ENCODE measurements around the gene NTRK1. TPM values are rescaled to one million over a fixed set of nuclear protein-coding genes. Genes with fewer than 3 reads are reported as not detected.

NTRK1 gene
- total RNA-seq, 4 donors from 2014 or later = 0.23 TPM; not detected in 3

- 72 to 92% methylated on average over 1 of the region's 1 CpG for WGBS, 2 donors
- intact Hi-C loops (cut with DNase I; ENCODE audit: low total_unique reads) = no loop called here
- TF ChIP-seq CTCF (IDR thresholded peaks at IDR 0.05) (no peak), POLR2A (IDR thresholded peaks at IDR 0.05) (no peak)
- no peak overlapping the region for H3K4me3 ChIP-seq (ENCODE audit: low read depth, poor library complexity, severe bottlenecking)
- DNase-seq (ENCODE audit: low spot score in 2 of 2) = no peak
Measured at GRCh38 chr1:156822680-156823079, 38.0 kb upstream of the NTRK1 start.

GRCh38 chr1:156823210-156823790 lies 37.4 kb upstream of the NTRK1 start:
- no peak overlapping the region for H3K4me3 ChIP-seq (ENCODE audit: low read depth, poor library complexity, severe bottlenecking)
- 93 to 99% methylated on average over 5 of the region's 5 CpGs for WGBS, 2 donors
- intact Hi-C loops (cut with DNase I; ENCODE audit: low total_unique reads) = no loop called here
- no peak for DNase-seq (ENCODE audit: low spot score in 2 of 2)
- no peak for TF ChIP-seq CTCF (IDR thresholded peaks at IDR 0.05)
- TF ChIP-seq POLR2A (IDR thresholded peaks at IDR 0.05) = no peak

GRCh38 chr1:156826630-156827029 lies 34.0 kb upstream of the NTRK1 start:
- 73 to 87% methylated on average over 1 of the region's 1 CpG for whole genome bisulfite sequencing, 2 donors
- H3K4me3 ChIP-seq (ENCODE audit: low read depth, poor library complexity, severe bottlenecking) = no peak overlapping the region
- intact Hi-C loops (cut with DNase I; ENCODE audit: low total_unique reads) = no loop called here
- no peak for DNase-seq (ENCODE audit: low spot score in 2 of 2)
- TF ChIP-seq POLR2A (IDR thresholded peaks at IDR 0.05) (no peak), CTCF (IDR thresholded peaks at IDR 0.05) (no peak)

- intact Hi-C loops (cut with DNase I; ENCODE audit: low total_unique reads) = no loop called here
- WGBS, 2 donors = 72 to 74% methylated on average over 18 of the region's 18 CpGs
- H3K4me3 ChIP-seq (ENCODE audit: low read depth, poor library complexity, severe bottlenecking) = no peak overlapping the region
- no peak for TF ChIP-seq POLR2A (IDR thresholded peaks at IDR 0.05)
- no peak for TF ChIP-seq CTCF (IDR thresholded peaks at IDR 0.05)
- no peak for DNase-seq (ENCODE audit: low spot score in 2 of 2)
Measured at GRCh38 chr1:156828400-156829124, 32.1 kb upstream of the NTRK1 start.

- WGBS, 2 donors = 67 to 71% methylated on average over 5 of the region's 5 CpGs
- intact Hi-C loops (cut with DNase I; ENCODE audit: low total_unique reads) = no loop called here
- no peak for DNase-seq (ENCODE audit: low spot score in 2 of 2)
- TF ChIP-seq POLR2A (IDR thresholded peaks at IDR 0.05) = no peak
- H3K4me3 ChIP-seq (ENCODE audit: low read depth, poor library complexity, severe bottlenecking) = no peak overlapping the region
Measured at GRCh38 chr1:156832434-156832833, 28.2 kb upstream of the NTRK1 start.

- intact Hi-C loops (cut with DNase I; ENCODE audit: low total_unique reads) = no loop called here
- WGBS, 2 donors = 61 to 67% methylated on average over 2 of the region's 2 CpGs
Measured at GRCh38 chr1:156833603-156834002, 27.1 kb upstream of the NTRK1 start.

More at GRCh38 chr1:156833603-156834002, 27.1 kb upstream of the NTRK1 start:
- H3K4me3 ChIP-seq (ENCODE audit: low read depth, poor library complexity, severe bottlenecking) = no peak overlapping the region
- TF ChIP-seq CTCF (IDR thresholded peaks at IDR 0.05) (no peak), POLR2A (IDR thresholded peaks at IDR 0.05) (no peak)
- no peak for DNase-seq (ENCODE audit: low spot score in 2 of 2)

Measured in lower leg skin (tissue), 4 donors.